ENCODE measurements around the gene PLPP4.

GRCh38 chr10:120460776-120461175 lies 3.7 kb downstream of the PLPP4 start:
- TF ChIP-seq POLR2A (IDR thresholded peaks at IDR 0.05) (no peak), CTCF (IDR thresholded peaks at IDR 0.05 in 8 of 11, conservative IDR thresholded peaks at IDR 0.05 in 3 of 11) (no peak), POLR2AphosphoS5 (IDR thresholded peaks at IDR 0.05) (no peak)
